Glomerular visceral epithelial cell (primary cell): Measurements from ENCODE around the gene MEFV.
"Not testable (repeated sequence)": the region's sequence is repeated elsewhere in the genome, so short reads cannot be mapped to it uniquely, and the experiment has no call there.

ENCODE experiments used
- DNase-seq: peaks from one replicate; pipeline ENCODE4 v3.0.0-alpha.2; 2016; ENCODE audit errors: extremely low spot score

Gene MEFV

GRCh38 chr16:3220839-3221238 is 35.6 kb downstream of the MEFV start:
- no peak for DNase-seq

- DNase-seq, result no peak
Observed at GRCh38 chr16:3216263-3216640, 40.2 kb downstream of the MEFV start.

DNA sequence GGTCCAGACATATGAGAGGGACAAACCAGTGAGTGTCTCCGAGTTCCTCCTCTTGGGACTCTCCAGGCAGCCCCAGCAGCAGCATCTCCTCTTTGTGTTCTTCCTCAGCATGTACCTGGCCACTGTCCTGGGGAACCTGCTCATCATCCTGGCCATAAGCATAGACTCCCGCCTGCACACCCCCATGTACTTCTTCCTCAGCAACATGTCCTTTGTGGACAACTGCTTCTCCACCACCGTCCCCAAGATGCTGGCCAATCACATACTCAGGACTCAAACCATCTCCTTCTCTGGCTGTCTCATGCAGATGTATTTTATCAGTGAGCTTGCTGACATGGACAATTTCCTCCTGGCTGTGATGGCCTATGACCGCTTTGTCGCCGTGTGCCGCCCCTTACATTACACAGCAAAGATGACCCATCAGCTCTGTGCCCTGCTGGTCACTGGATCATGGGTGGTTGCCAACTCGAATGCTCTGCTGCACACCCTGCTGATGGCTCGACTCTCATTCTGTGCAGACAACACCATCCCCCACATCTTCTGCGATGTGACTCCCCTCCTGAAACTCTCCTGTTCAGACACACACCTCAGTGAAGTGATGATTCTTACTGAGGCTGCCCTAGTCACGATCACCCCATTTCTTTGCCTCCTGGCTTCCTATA is 40.7 kb downstream of the MEFV start:
- no peak for DNase-seq

GRCh38 chr16:3214904-3215600 is 41.4 kb downstream of the MEFV start:
- no peak for DNase-seq

DNA sequence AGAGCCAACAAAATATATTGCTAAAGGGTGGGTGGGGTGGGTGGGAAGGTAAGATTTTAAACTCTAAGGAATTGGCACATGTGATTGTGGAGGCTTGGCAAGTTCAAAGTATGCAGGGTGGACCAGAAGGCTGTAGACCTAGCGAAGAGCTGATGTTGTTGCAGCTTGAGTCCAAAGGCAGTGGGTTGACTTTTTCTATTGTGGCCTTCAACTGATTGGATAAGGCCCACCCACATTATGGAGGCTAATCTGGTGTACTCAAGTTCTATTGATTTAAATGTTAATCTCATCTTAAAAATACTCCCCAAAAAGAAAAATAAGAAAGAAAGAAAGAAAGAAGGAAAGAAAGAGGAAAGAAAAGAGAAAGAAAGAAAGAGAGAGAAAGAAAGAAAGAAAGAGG is 43.9 kb downstream of the MEFV start:
- no peak for DNase-seq

GRCh38 chr16:3212006-3212405 is 44.4 kb downstream of the MEFV start:
- DNase-seq, result no peak

GRCh38 chr16:3207086-3207953 is 49.1 kb downstream of the MEFV start:
- no peak for DNase-seq

- not testable (repeated sequence) for DNase-seq
Observed at GRCh38 chr16:3205939-3206338, 50.5 kb downstream of the MEFV start.

GRCh38 chr16:3202903-3203539 is 53.4 kb downstream of the MEFV start:
- DNase-seq, result no peak

GRCh38 chr16:3198334-3199072 is 57.9 kb downstream of the MEFV start:
- DNase-seq, result no peak

- not testable (repeated sequence) for DNase-seq
Observed at GRCh38 chr16:3197694-3198333, 58.6 kb downstream of the MEFV start.

- no peak for DNase-seq
Observed at GRCh38 chr16:3195975-3196374, 60.5 kb downstream of the MEFV start.

DNA sequence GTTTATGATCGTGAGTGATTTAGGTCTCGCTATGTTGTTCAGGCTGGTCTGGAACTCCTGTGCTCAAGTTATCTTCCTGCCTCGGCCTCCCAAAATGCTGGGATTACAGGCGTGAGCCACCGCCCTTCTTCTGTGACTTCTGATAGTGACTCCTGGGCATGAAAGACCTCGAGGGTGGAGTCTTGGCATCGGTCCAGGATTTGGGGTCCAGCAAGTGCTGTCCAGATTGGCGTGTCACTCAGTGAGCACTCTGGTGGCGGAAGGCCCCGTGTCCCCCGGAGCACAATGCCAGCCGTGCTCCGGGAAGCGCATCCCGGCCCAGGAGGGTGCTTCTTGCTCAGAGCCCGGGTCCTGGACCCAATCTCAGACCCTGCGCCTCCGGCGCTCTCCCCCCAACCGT is 61.6 kb downstream of the MEFV start:
- DNase-seq, result no peak

DNA sequence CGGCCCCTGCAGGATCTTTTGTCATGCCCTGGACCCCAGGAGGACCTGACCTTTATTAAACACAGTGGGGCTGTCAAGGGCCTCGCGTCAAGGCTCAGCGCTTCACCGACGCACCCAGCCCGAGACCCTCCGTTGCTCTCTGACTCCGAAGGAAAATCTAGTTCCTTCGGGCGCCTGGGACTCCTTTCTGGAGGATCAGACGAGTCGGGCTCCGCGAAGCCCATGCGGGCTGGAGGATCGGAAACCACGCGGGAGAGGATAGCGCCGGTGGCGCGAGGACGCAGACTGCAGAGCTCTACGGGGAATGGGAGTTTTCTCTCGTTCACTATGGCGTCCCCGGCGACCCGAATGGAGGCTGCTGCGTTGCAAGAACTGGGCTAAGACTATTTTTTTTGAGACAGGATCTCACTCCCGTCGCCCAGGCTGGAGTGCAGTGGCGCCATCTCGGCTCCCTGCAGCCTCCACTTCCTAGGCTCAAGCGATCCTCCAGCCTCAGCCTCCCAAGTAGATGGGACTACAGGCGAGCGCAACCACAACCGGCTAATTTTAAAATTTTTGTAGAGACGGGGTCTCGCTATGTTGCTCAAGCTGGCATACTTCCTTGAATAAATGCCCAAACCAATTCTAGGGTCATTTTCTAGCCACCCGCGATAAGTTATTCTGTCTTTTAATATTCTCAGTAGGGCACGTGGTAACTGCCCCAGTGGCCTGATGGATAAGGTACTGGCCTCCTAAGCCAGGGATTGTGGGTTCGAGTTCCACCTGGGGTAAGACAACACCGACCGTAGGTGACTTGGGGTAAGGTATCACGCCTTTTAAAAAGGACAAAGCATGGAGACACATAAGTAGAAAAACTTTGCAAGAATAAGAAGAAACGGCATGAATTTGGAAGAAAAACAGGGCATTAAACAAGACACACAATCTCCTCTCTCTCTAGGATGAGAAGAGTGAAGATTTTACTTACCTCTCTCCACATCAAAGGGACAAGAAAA is 62.9 kb downstream of the MEFV start:
- no peak for DNase-seq

- DNase-seq, result no peak
Observed at GRCh38 chr16:3192476-3193019, 63.9 kb downstream of the MEFV start.
